ENCODE measurements around the gene VWDE. TPM values are rescaled to one million over a fixed set of nuclear protein-coding genes. Genes with fewer than 3 reads are reported as not detected.

The VWDE gene
- total RNA-seq, 1 experiment from 2014 or later: 0.70 TPM

DNA sequence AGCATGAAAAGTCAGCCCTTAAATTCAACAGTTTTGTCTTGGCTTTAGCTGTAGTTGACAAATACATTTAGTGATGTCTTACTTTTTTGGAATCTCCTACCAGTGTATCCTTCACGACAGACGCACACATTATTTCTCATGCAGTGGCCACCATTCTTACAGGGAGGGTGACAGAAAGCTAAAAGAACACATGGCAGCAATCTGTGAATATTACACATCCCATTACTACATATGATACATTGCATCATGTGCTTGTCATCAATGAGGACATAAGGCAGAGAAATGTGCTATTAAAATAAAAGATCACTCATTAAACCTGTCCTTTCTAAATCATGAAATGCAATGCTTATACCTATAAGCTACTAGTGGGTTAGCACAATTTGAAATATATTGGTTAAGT is 66.6 kb downstream of the VWDE start:
- POLR2A ChIA-PET: no interaction called here

DNA sequence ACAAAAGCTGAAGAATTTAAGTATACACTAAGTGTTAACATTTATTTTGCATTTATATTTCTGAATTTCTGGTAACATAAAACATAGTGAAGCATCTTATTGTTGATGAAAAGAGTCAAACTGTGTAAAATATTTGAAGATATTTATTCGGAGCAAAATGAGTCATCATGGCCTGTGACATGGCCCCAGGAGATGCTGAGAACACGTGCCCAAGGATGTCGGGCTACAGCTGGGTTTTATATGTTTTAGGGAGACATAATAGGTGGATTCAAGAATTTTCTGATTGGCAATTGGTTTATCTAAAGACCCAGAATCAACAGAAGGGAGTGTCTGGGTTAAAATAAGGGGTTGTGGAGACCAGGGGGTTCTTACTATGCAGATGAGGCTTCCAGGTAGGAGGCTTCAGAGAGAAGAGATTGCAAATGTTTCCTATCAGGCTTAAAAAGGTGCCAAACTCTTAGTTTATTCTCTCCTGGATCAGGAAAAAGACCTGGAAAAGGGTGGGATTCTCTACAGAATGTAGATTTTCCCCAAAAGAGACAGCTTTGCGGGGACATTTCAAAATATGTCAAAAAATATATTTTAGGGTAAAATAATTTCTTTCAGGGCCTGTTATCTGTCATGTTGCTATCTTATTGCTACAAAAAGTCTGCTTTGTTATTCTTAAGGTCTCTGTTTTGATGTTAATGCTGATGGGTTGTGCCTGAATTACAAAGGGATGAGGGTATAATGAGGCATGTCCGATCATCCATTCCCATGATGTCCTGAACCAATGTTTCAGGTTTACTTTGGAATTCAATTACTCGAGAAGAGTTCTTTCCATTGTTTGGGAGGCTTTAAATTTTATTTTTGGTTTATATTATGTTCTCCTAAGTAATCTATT is 74.5 kb downstream of the VWDE start:
- Histone ChIP-seq H3K4me1 (no peaks in the 10 kb centered on the region), H3K27me3 (replicated peaks; ENCODE audit: control insufficient read depth, insufficient read depth, low read length) (no peaks in the 10 kb centered on the region), H3K9me3 (no peaks in the 10 kb centered on the region), H3K4me3 (ENCODE audit: low read depth, low read length) (no peak overlapping the region), H3K36me3 (ENCODE audit: control insufficient read depth, insufficient read depth, low read length) (no peaks in the 10 kb centered on the region)
- intact Hi-C loops (cut with micrococcal nuclease; ENCODE audit: unreplicated experiment): no loop called here
- BruUV-seq (replicated peaks): no TSS peak
- ChIA-PET CTCF (no interaction called here), POLR2A (no interaction called here)
- Mint-ChIP-seq H3K4me3 (ENCODE audit: unreplicated experiment) (no peak overlapping the region), H3K36me3 (ENCODE audit: insufficient read depth, unreplicated experiment) (no peaks in the 10 kb centered on the region), H3K27me3 (ENCODE audit: insufficient read depth, unreplicated experiment) (no peaks in the 10 kb centered on the region), H3K9me3 (ENCODE audit: unreplicated experiment) (no peaks in the 10 kb centered on the region), H3K4me1 (ENCODE audit: low read depth, unreplicated experiment) (no peaks in the 10 kb centered on the region), H3K27ac (ENCODE audit: unreplicated experiment) (no peak overlapping the region)
- DNase-seq: no peak
- TF ChIP-seq, protein P1, sequence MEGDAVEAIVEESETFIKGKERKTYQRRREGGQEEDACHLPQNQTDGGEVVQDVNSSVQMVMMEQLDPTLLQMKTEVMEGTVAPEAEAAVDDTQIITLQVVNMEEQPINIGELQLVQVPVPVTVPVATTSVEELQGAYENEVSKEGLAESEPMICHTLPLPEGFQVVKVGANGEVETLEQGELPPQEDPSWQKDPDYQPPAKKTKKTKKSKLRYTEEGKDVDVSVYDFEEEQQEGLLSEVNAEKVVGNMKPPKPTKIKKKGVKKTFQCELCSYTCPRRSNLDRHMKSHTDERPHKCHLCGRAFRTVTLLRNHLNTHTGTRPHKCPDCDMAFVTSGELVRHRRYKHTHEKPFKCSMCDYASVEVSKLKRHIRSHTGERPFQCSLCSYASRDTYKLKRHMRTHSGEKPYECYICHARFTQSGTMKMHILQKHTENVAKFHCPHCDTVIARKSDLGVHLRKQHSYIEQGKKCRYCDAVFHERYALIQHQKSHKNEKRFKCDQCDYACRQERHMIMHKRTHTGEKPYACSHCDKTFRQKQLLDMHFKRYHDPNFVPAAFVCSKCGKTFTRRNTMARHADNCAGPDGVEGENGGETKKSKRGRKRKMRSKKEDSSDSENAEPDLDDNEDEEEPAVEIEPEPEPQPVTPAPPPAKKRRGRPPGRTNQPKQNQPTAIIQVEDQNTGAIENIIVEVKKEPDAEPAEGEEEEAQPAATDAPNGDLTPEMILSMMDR (IDR thresholded peaks at IDR 0.05; ENCODE audit: insufficient read depth in 1 of 2, low read depth in 1 of 2, low read length in 1 of 2, severe bottlenecking in 1 of 2, unreplicated experiment in 1 of 2): no peak

More for the DNA sequence above, 66.6 kb downstream of the VWDE start:
- TF ChIP-seq, protein P1 (IDR thresholded peaks at IDR 0.05; ENCODE audit: insufficient read depth in 1 of 2, low read depth in 1 of 2, low read length in 1 of 2, severe bottlenecking in 1 of 2, unreplicated experiment in 1 of 2): no peak
- no peak overlapping the region for H3K4me3 ChIP-seq (ENCODE audit: low read depth, low read length)
- Mint-ChIP-seq H3K36me3 (ENCODE audit: insufficient read depth, unreplicated experiment) (no peaks in the 10 kb centered on the region), H3K4me3 (ENCODE audit: unreplicated experiment) (no peak overlapping the region), H3K27ac (ENCODE audit: unreplicated experiment) (no peak overlapping the region), H3K27me3 (ENCODE audit: insufficient read depth, unreplicated experiment) (no peaks in the 10 kb centered on the region), H3K4me1 (ENCODE audit: low read depth, unreplicated experiment) (no peaks in the 10 kb centered on the region), H3K9me3 (ENCODE audit: unreplicated experiment) (no peaks in the 10 kb centered on the region)
- CTCF ChIA-PET: no interaction called here
- no peaks in the 10 kb centered on the region for H3K36me3 ChIP-seq (ENCODE audit: control insufficient read depth, insufficient read depth, low read length)
- no peaks in the 10 kb centered on the region for H3K27me3 ChIP-seq (replicated peaks; ENCODE audit: control insufficient read depth, insufficient read depth, low read length)
- no peaks in the 10 kb centered on the region for H3K4me1 ChIP-seq
- intact Hi-C loops (cut with micrococcal nuclease; ENCODE audit: unreplicated experiment): no loop called here
- BruUV-seq (replicated peaks): no TSS peak
- no peak for DNase-seq
- no peaks in the 10 kb centered on the region for H3K9me3 ChIP-seq

DNA sequence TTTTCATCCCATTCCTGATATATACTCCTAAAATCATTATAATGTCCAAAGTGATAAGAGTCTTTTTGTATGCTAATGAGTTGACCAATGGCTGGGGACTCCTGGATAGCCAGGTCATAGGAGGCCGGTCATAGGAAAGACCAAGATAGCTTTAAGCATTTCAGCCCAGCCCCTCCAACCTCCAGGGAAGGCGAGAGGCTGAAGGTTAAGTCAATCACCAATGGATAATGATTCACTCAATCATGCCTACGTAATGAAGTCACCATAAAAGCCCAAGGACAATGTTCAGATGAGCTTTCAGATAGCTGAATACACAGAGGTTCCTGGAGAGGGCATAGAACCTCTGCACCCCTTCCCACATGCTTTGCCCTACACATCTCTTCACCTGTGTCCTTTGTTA is 75.7 kb downstream of the VWDE start:
- no peaks in the 10 kb centered on the region for H3K36me3 Mint-ChIP-seq (ENCODE audit: insufficient read depth, unreplicated experiment)
- BruUV-seq (replicated peaks): no TSS peak
- peak; percentile 18 to 57 for DNase-seq
- H3K4me1 Mint-ChIP-seq (ENCODE audit: low read depth, unreplicated experiment): no peaks in the 10 kb centered on the region
- ChIA-PET CTCF (no interaction called here), POLR2A (no interaction called here)
- TF ChIP-seq, protein P1 (IDR thresholded peaks at IDR 0.05; ENCODE audit: insufficient read depth in 1 of 2, low read depth in 1 of 2, low read length in 1 of 2, severe bottlenecking in 1 of 2, unreplicated experiment in 1 of 2): no peak
- no peaks in the 10 kb centered on the region for H3K9me3 Mint-ChIP-seq (ENCODE audit: unreplicated experiment)
- Histone ChIP-seq H3K27me3 (replicated peaks; ENCODE audit: control insufficient read depth, insufficient read depth, low read length) (no peaks in the 10 kb centered on the region), H3K4me1 (no peaks in the 10 kb centered on the region), H3K4me3 (ENCODE audit: low read depth, low read length) (no peak overlapping the region), H3K36me3 (ENCODE audit: control insufficient read depth, insufficient read depth, low read length) (no peaks in the 10 kb centered on the region), H3K9me3 (no peaks in the 10 kb centered on the region)
- H3K27me3 Mint-ChIP-seq (ENCODE audit: insufficient read depth, unreplicated experiment): no peaks in the 10 kb centered on the region
- no peak overlapping the region for H3K27ac Mint-ChIP-seq (ENCODE audit: unreplicated experiment)
- no peak overlapping the region for H3K4me3 Mint-ChIP-seq (ENCODE audit: unreplicated experiment)
- intact Hi-C loops (cut with micrococcal nuclease; ENCODE audit: unreplicated experiment): no loop called here

Data from Caco-2 (cell line).